Stimulated activated CD4-positive, alpha-beta T cell treated with anti-CD3 and anti-CD28 coated beads, Interleukin-4, amount 100 ng/mL, for 48 hours (primary cell): ENCODE measurements around the gene KCNN3.

Source experiments
- DNase-seq, 2 donors: peaks; one replicate each; pipeline ENCODE4 v3.0.0-alpha.2; 2020; ENCODE audit warnings: low read depth in 2 of 2

Gene KCNN3

GRCh38 chr1:154772056-154772455 is 98.0 kb downstream of the KCNN3 start:
- DNase-seq, result no peak

- no peak for DNase-seq
Observed at GRCh38 chr1:154770897-154771594, 99.0 kb downstream of the KCNN3 start.

- no peak for DNase-seq
Observed at GRCh38 chr1:154769193-154769895, 100.7 kb downstream of the KCNN3 start.

GRCh38 chr1:154768456-154769125 is 101.5 kb downstream of the KCNN3 start:
- DNase-seq, result no peak

- no peak for DNase-seq
Observed at GRCh38 chr1:154767315-154768240, 102.5 kb downstream of the KCNN3 start.

GRCh38 chr1:154765970-154766369 is 104.1 kb downstream of the KCNN3 start:
- DNase-seq, result no peak

GRCh38 chr1:154764773-154765172 is 105.3 kb downstream of the KCNN3 start:
- no peak for DNase-seq

- DNase-seq, result no peak
Observed at GRCh38 chr1:154764181-154764580, 105.9 kb downstream of the KCNN3 start.

- DNase-seq, result peak; percentile 81
Observed at GRCh38 chr1:154760469-154760933, 109.6 kb downstream of the KCNN3 start.

- no peak for DNase-seq
Observed at GRCh38 chr1:154759793-154760192, 110.3 kb downstream of the KCNN3 start.

GRCh38 chr1:154759196-154759595 is 110.9 kb downstream of the KCNN3 start:
- peak; percentile 50 to 67 for DNase-seq

GRCh38 chr1:154758346-154758745 is 111.7 kb downstream of the KCNN3 start:
- no peak for DNase-seq

GRCh38 chr1:154756793-154757548 is 113.1 kb downstream of the KCNN3 start:
- DNase-seq, result no peak

GRCh38 chr1:154755858-154756730 is 114.0 kb downstream of the KCNN3 start:
- no peak for DNase-seq

GRCh38 chr1:154753426-154753825 is 116.7 kb downstream of the KCNN3 start:
- DNase-seq, result no peak

- no peak for DNase-seq
Observed at GRCh38 chr1:154752273-154753030, 117.6 kb downstream of the KCNN3 start.

GRCh38 chr1:154751690-154752089 is 118.4 kb downstream of the KCNN3 start:
- no peak for DNase-seq

GRCh38 chr1:154750681-154751665 is 119.1 kb downstream of the KCNN3 start:
- DNase-seq, result no peak
